Measurements from ENCODE around the gene RALA. TPM values are rescaled to one million over a fixed set of nuclear protein-coding genes. Genes with fewer than 3 reads are reported as not detected.
"Not testable (repeated sequence)": the region's sequence is repeated elsewhere in the genome, so short reads cannot be mapped to it uniquely, and the experiment has no call there.

RALA gene
- total RNA-seq, 1 donor from 2014 or later, result 25.8 TPM

DNA sequence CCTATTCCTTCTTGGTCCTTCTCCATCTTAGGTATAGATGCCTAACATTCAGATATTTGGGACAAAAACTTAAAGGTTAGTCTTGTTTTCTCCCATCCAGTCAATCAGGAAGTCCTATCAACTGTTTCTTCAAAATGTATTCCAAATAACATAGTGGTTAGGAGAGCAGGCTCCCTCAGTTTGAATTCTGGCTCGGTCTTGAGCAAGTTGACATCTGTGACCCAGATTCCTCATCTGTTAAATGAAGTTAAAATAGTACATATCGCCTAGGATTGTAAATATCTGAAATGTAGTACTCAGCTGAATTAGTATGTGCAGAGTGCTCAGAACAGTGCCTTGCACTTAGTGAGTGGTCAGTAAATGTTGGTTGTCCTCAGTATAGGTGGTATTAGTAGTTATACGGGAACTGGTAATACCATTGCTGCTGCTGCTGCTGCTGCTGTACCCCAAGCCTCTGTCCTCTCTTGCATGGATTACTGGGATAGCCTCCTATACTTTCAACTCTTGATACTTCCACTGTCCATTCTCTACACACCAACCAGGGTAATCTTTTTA, 58.6 kb downstream of the RALA start:
- no peak for DNase-seq (ENCODE audit: low read depth in 2 of 2)

DNA sequence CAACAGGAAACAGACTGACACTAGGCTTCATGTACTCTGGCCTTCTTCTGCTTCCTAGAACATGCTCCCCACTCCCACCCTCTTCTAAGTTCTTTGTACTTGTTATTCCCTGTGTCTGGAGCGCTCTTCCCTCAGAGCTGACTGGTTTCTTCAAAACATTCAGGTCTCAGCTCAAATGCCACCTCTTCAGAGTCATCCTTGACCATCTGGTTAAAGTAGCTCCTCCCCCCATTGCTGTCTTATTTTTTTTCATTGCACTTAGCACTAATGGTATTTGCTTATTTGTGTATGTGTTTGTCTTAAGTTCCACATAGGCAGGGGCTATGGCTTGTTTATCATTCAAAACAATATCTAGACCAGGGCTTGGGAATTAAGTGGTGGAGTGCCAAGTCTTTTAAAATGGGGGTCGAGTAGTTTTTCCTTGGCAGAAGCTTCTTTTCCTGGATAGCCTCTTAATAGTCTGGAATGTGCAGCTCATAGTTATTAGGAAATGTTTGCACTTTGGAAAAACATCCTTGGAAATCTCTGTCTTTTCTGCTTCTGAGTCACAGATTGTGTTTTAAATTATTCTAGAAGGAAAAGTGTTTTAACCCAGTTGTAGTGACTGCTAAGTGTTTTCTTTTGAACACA, 60.0 kb downstream of the RALA start:
- peak in 1 of 2 donors; percentile 51 for DNase-seq (ENCODE audit: low read depth in 2 of 2)

DNA sequence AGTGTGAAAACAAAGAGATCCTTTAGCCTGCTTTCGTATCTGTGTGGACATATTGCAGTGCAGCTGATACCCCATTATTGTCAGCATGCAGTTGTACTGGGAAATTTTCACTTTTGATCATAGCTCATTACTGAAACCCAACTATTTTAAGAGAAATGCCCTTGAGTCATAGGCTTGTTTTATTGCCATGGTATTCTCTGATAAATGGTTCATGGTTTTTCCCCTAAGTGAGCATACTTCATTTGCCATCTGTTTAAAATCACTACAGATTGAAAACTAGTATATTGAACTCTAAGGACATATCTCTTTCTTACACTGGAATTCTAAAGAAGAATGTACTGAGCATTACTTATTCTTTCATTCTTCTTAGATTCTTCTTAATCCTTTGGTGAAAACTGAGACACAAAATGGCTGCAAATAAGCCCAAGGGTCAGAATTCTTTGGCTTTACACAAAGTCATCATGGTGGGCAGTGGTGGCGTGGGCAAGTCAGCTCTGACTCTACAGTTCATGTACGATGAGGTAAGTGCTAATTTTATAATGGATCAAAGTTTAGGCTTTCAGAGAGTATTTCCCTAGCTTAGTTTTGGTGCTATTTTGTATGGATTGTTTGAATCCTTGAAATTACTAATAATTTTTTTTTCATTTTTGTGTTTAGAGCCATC, 63.0 kb downstream of the RALA start:
- DNase-seq (ENCODE audit: low read depth in 2 of 2), result no peak

DNA sequence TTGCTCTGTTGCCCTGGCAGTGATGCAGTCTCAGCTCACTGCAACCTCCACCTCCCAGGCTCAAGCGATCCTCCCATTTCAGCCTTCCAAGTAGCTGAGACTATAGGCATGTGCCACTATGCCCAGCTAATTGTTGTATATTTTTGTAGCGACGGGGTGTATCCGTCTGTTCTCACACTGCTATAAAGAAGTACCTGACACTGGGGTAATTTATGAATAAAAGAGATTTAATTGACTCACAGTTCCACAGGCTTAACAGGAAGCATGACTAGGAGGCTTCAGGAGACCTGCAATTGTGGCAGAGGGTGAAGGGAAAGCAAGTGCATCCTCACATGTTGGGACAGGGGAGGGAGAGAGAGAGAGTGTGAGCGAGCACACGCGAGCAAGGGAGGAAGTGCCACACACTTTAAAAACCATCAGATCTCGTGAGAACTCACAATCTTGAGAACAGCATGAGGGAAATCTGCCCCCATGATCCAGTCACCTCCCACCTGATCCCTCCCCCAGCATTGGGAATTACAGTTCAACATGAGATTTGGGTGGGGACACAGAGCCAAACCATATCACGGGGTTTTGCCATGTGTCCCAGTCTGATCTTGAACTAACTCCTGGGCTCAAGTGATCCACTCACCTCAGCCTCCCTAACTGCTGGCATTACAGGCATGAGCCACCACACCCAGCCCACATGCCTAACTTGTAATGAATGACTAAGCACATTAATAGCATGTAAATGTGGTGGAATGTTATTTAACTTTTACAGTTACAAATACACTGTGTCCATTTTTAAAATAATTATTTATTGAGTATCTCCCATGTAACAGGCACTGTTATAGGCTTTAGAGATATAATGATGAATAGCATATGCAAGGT, 65.5 kb downstream of the RALA start:
- DNase-seq (ENCODE audit: low read depth in 2 of 2), result peak; percentile 71 to 85

DNA sequence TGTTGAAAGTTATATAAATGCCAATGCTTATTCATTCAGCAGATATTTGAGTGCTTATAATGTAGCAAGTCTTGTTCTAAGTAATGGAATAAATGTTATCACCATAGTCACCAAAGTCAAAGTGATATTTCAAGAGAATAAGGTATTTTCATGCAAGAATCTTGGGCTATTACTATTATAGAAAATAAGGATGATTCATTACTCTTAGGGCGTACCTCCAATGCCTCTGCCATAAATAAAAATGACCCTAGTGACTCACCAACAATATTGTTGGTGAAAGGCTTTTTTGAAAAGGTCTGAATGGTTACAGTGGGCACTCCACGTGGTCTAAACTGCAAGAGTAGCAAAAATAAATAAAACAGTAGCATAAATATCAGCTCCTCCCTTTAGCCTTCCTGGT, 68.4 kb downstream of the RALA start:
- DNase-seq (ENCODE audit: low read depth in 2 of 2), result peak in 1 of 2 donors; percentile 66

GRCh38 chr7:39693086-39693485, 69.7 kb downstream of the RALA start:
- DNase-seq (ENCODE audit: low read depth in 2 of 2), result not testable (repeated sequence)

DNA sequence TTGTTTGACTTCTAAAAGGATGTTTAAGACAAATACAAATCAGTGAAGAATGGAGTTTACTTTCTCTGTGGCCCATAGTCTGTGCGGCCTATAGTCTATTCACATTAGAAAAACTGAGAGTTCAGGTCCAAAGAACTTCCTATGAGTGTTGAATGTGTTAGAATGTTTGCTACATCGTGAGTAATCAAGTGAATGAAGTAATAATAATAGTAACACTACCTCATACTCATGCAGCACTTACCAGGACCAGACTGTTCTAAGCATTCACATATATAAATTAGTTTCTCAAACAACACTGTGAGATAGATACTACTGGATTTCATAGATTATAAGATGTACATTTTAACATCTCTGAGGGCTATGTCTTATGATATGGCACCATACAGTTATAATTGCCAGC, 70.4 kb downstream of the RALA start:
- no peak for DNase-seq (ENCODE audit: low read depth in 2 of 2)

DNA sequence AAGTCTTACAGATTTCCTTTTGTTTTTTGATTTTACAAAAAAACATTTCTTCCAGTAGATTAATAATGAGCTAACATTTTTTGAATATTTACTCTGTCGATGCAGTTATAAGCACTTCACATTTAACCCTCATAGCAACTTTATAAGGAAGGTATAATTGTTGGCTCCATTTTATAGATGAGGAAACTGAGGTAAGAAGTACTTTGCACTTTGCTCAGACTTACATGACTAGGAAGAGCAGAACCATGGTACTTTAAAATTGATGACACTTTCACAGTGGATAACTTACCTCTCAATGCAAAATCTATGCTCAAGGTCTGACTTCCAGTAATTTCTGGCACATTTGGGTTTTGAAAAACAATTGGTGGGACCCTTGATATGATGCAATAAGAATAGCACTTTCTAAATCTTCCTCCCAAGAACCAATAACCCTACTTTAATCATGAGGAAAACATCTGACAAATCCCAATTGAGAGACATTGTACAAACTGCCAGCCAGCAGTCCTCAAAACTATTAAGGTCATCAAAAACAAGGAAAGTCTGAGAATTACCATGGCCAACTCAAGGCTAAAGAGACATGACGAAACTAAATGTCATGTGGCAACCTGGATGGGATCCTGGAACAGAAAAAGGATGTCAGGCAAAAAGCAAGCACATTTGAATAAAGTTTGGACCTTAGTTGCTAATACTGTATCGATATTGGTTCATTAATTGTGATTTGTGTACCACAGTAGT, 72.6 kb downstream of the RALA start:
- DNase-seq (ENCODE audit: low read depth in 2 of 2), result no peak

- no peak for DNase-seq (ENCODE audit: low read depth in 2 of 2)
Observed at GRCh38 chr7:39696631-39697030, 73.3 kb downstream of the RALA start.

- DNase-seq (ENCODE audit: low read depth in 2 of 2), result no peak
Observed at GRCh38 chr7:39697483-39697882, 74.1 kb downstream of the RALA start.

- no peak for DNase-seq (ENCODE audit: low read depth in 2 of 2)
Observed at GRCh38 chr7:39700165-39700564, 76.8 kb downstream of the RALA start.

DNA sequence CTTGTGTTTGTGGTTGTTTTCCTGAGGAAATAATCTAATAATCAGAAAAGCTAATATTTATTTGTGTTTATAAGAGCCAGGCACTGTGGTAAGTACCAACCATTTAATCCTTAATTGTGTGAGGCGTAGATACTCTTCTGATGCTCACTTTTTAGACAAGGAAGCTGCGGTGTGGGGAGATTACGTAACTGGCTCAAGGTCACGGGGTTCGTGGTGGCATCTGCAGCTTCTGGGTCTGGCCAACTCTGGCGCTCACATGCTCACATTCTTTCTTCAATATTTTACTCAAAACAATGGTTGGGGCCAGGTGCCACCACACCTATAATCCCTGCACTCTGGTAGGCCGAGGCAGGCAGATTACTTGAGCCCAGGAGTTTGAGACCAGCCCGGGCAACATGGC, 77.6 kb downstream of the RALA start:
- DNase-seq (ENCODE audit: low read depth in 2 of 2), result no peak

DNA sequence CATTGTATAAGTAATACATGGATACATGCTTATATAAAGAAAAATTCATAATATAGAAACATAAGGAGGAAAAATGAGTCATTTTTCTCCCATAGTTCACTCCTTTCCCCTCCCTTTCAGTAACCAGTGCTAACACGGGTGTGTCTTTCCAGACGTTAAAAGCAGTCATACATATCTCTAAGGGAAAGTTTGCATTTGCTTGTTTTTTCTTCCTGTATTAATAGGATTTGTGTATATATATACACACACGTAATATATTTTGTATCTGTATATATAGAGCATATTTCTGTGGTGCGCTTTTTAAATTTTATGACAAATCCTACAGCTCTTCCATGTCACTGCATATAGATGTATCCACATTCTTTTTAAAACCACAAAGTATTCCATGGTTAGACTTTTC, 78.8 kb downstream of the RALA start:
- no peak for DNase-seq (ENCODE audit: low read depth in 2 of 2)

DNA sequence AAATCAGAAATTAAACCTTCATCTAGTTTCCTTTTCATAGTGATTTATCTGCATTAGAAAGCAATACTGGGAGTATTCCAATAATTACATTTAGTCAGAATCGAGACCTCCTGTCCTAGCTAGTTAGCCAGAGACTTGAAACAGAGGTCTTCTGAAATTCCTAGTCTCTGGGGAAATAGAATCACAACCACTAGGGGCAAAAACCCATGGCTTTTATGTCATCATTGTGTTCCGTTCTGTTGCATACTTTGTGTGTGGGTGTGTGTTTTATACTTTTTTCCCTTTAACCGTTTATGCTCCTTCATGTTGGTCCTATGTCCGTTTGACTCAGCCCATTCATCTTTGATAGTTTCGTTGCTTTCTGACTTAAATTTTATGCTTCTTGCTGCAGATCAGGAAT, 79.8 kb downstream of the RALA start:
- no peak for DNase-seq (ENCODE audit: low read depth in 2 of 2)

DNA sequence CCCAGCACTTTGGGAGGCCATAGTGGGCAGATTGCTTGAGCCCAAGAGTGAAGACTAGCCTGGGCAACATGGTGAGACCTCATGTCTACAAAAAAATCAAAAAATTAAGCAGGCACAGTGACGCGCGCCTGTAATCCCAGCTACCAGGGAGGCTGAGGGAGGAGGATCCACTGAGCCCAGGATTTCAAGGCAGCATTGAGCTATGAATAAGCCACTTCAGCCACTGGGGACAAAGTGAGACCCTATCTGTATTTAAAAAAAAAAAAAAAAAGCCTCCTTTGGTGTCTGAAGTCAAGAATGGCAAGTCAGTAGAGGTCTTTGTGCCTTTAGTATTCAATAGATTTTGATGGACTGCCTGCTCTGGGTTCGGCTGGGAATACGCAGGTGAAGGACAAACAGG, 85.7 kb downstream of the RALA start:
- DNase-seq (ENCODE audit: low read depth in 2 of 2), result no peak

DNA sequence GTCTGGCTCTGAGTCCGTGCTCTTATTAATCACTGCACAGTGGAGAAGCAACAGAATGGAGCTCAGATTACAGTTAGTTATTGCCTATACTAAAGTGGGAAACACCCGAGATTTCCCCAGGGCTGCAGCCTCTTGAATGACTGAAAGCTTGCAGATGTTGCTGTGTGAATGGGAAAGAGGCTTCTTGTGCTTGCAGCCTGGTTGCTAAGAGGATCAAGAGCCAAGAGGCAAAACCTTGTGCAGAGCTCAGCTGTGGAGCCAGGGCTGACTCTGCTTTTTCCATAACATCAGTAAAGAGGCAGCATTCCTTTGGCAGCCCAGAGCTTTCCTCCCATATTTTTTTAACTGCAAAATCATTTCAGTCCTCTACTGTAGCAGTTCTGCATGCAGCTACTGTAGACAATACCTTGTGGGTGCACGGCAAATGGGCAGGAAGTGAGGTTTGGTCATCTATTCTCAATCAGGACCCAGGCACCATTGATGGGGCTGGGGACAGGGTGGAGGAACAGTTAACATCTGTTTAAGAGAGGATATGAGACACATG, 86.5 kb downstream of the RALA start:
- peak; percentile 40 to 52 for DNase-seq (ENCODE audit: low read depth in 2 of 2)

GRCh38 chr7:39712751-39713150, 89.4 kb downstream of the RALA start:
- DNase-seq (ENCODE audit: low read depth in 2 of 2), result peak; percentile 55 to 82

DNA sequence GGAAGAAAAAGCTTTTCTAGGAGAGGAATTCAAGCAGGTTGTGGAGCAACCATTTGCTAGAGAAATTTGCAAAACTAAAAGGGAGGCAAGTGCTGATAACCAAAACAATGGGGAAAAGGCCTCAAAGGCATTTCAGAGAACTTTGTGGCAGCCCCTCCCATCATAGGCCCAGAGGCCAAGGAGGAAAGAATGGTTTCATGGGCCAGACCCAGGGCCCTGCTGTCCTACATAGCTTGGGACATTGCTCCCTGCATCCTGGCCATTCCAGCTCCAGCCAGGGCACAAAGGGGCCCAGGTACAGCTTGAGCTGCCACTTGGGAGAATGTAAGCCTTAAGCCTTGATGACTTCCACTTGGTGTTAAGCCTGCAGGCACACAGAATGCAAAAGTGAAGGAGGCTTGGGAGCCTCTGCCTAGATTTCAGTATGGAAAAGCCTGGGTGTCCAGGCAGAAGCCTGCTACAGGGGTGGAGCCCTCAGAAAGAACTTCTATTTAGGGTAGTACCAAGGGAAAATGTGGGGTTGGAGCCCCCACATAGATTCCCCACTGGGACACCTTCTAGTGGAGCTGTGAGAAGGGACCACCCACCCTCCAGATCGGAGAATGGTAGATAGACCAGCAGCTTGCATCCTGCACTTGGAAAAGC, 91.2 kb downstream of the RALA start:
- DNase-seq (ENCODE audit: low read depth in 2 of 2), result no peak

DNA sequence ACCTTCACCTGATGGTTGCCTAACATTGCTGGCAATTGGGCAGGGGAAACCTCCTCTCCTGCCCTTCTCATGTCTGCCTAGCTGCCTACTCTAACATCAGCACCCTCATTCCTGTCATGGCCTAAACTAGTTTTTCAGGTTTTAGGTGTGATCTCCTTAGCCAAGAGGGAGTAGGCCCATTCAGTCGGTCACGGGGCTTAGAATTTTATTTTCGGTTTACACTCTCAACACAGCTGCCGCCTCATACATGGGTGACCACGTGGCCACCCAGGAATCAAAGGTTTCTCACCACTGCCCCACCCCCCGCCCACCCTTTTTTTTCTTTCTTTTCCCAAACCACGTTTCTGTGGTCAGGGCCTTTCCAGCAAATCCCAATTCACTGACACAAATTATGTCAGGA, 97.2 kb downstream of the RALA start:
- no peak for DNase-seq (ENCODE audit: low read depth in 2 of 2)

- no peak for DNase-seq (ENCODE audit: low read depth in 2 of 2)
Observed at GRCh38 chr7:39721345-39721744, 98.0 kb downstream of the RALA start.

Data from lung microvascular endothelial cell (primary cell).